Ovary (tissue), 9 donors: Measurements from ENCODE around the gene ZNF664. TPM values are rescaled to one million over a fixed set of nuclear protein-coding genes. Genes with fewer than 3 reads are reported as not detected.

ENCODE experiments used
- DNase-seq, 5 donors: peaks; one replicate each; pipeline ENCODE4 v3.0.0-alpha.2; 2019 to 2020
- H3K27ac ChIP-seq, 2 donors: fragments of 200-600 bp; one replicate each; pipeline versions ENCODE4 v1.5.1 to v1.8.0; 2019 to 2022
- H3K27me3 ChIP-seq: fragments of 200-600 bp; one replicate; pipeline ENCODE4 v1.8.0; 2022
- H3K36me3 ChIP-seq: fragments of 200-600 bp; sonication (generic); one replicate; pipeline ENCODE4 v1.5.1; 2019
- H3K4me1 ChIP-seq: one replicate; pipeline ENCODE4 v1.8.1; 2013; ENCODE audit warnings: mild to moderate bottlenecking, moderate library complexity; ENCODE audit not compliant: insufficient read depth
- H3K4me3 ChIP-seq: fragments of 200-600 bp; sonication (generic); one replicate; pipeline ENCODE4 v1.5.1; 2017
- H3K9me3 ChIP-seq, 2 donors: fragments of 200-600 bp in 1 of 2; sonication (generic) in 1 of 2; one replicate each; pipeline versions ENCODE4 v1.5.1 to v1.8.1; 2013 to 2019; ENCODE audit warnings: mild to moderate bottlenecking in 1 of 2, moderate library complexity in 1 of 2
- EP300 ChIP-seq: sonication (generic); formaldehyde crosslinking; IDR thresholded peaks from one replicate; pipeline ENCODE4 v1.6.1; 2017; ENCODE audit warnings: antibody characterized with exemption
- POLR2A ChIP-seq: fragments of 450-650 bp; IDR thresholded peaks from one replicate; pipeline ENCODE4 v1.6.1; 2017; ENCODE audit warnings: antibody characterized with exemption, mild to moderate bottlenecking, moderate library complexity
- WGBS, 3 donors: extraction: QIAGEN DNeasy Blood & Tissue Kit in 1 of 3; methylation state at CpG; one replicate each; pipeline versions ENCODE4 v1.1.5 to v1.1.7; 2013 to 2017; 5-methylcytosine and 5-hydroxymethylcytosine counted together
- intact Hi-C, 4 donors: fragments of 100-400 bp; cut with DNase I; formaldehyde crosslinking; loops; one replicate each; pipeline versions ENCODE4 v1.11.0 to v1.15.1; 2022 to 2023
- polyA plus RNA-seq, 2 donors: library from polyadenylated mRNA; stranded (reverse); fragments of 200-250 nt in 1 of 2; fragments of 350-450 nt in 1 of 2; fragmentation: Illumina TruSeq in 1 of 2; extraction: RNeasy Lipid Tissue Mini Kit (QIAGEN cat#74804) in 1 of 2; gene quantifications; one replicate each; pipeline ENCODE4 v1.2.3, GENCODE V29; 2013 to 2014
- total RNA-seq, 7 donors: library from RNA; depleted of rRNA in 2 of 7; stranded (reverse); fragments of >200 nt in 2 of 7; fragmentation: NEBNext Ultra II Directional in 3 of 7; extraction: Animal tissue kit (Norgen Biotek cat#: 25700) in 3 of 7; gene quantifications; one replicate each; pipeline versions ENCODE4 v1.1.0 to v1.2.4, GENCODE V29; 2016 to 2023
- TF ChIP-seq, protein P1 (sequence below), 3 donors: fragments of 450-650 bp in 2 of 3; fragments of 200-600 bp in 1 of 3; IDR thresholded peaks; one replicate each; pipeline versions ENCODE4 v1.5.1 to v1.8.0; 2016 to 2022; ENCODE audit warnings: antibody characterized with exemption in 3 of 3, mild to moderate bottlenecking in 1 of 3
- donor health status: DM: no; HTN: no; CAD: no; lungs with moderate emphysema.
- donor health status: DM: no; HTN: no; CAD: no.
- donor health status: Bipolar disorder and iron deficiency.
- donor health status: DM: yes; HTN: yes; CAD: no.
- donor health status: DM: no; HTN: no; CAD: no.
- donor health status: DM: yes; HTN: yes; CAD: no.

Gene ZNF664
- total and polyA plus RNA-seq, 9 donors: 33.5 to 74.7 (median 58.6) TPM

DNA sequence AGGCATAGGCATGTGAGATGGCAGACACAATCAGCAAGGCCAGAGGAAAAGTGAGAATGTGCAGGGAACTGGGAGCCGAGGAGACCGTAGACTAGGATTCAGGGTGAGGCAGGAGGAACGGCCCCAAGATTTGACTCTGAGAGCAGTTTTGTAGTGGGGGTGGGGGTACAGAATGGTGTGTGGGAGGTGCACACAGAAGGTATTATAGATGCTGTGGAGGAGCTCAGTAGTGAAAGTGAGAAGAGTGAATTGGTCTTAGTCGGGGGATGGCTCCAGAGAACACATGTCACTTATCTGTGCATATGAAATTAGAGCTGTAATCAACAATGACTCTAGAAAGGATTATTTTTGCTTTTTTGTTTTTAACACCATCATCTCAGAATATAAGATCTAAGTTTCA is 11.9 kb downstream of the ZNF664 start:
- Histone ChIP-seq H3K27me3 (no peaks in the 10 kb centered on the region), H3K4me3 (no peak overlapping the region), H3K4me1 (peaks cover 5% of the 10 kb centered on the region), H3K27ac (no peak overlapping the region), H3K9me3 (no peaks in the 10 kb centered on the region), H3K36me3 (no peaks in the 10 kb centered on the region)
- intact Hi-C loops: loop anchor here in 1 of 4 donors (10.0 kb wide), 1 partner anchor 80 kb away; no protein-coding TSS in a partner anchor
- DNase-seq: no peak
- TF ChIP-seq, protein P1, sequence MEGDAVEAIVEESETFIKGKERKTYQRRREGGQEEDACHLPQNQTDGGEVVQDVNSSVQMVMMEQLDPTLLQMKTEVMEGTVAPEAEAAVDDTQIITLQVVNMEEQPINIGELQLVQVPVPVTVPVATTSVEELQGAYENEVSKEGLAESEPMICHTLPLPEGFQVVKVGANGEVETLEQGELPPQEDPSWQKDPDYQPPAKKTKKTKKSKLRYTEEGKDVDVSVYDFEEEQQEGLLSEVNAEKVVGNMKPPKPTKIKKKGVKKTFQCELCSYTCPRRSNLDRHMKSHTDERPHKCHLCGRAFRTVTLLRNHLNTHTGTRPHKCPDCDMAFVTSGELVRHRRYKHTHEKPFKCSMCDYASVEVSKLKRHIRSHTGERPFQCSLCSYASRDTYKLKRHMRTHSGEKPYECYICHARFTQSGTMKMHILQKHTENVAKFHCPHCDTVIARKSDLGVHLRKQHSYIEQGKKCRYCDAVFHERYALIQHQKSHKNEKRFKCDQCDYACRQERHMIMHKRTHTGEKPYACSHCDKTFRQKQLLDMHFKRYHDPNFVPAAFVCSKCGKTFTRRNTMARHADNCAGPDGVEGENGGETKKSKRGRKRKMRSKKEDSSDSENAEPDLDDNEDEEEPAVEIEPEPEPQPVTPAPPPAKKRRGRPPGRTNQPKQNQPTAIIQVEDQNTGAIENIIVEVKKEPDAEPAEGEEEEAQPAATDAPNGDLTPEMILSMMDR (IDR thresholded peaks at IDR 0.05): no peak
- TF ChIP-seq EP300: no peak
- TF ChIP-seq POLR2A: no peak
- WGBS, 3 donors: 71 to 80% (median 73%) methylated on average over 4 of the region's 4 CpGs

- Histone ChIP-seq H3K36me3 (no peaks in the 10 kb centered on the region), H3K4me1 (peaks cover 5% of the 10 kb centered on the region), H3K27ac (no peak overlapping the region), H3K4me3 (no peak overlapping the region), H3K9me3 (no peaks in the 10 kb centered on the region), H3K27me3 (no peaks in the 10 kb centered on the region)
- intact Hi-C loops: loop anchor here in 1 of 4 donors (10.0 kb wide), 1 partner anchor 82 kb away; no protein-coding TSS in a partner anchor
- DNase-seq: no peak
- WGBS, 3 donors: 76 to 88% (median 88%) methylated on average over 3 of the region's 3 CpGs
- TF ChIP-seq, protein P1 (IDR thresholded peaks at IDR 0.05): no peak
- TF ChIP-seq POLR2A (no peak), EP300 (no peak)
Measured at GRCh38 chr12:123986374-123986965, 13.5 kb downstream of the ZNF664 start.

- H3K27ac ChIP-seq: no peak overlapping the region
- H3K4me3 ChIP-seq: no peak overlapping the region
- TF ChIP-seq, protein P1 (IDR thresholded peaks at IDR 0.05): no peak
- TF ChIP-seq POLR2A (no peak), EP300 (no peak)
- no peaks in the 10 kb centered on the region for H3K9me3 ChIP-seq
- 87 to 94% (median 87%) methylated on average over 2 of the region's 2 CpGs for WGBS, 3 donors
- no peak for DNase-seq
- peaks cover 5% of the 10 kb centered on the region for H3K4me1 ChIP-seq
- no peaks in the 10 kb centered on the region for H3K27me3 ChIP-seq
- H3K36me3 ChIP-seq: no peaks in the 10 kb centered on the region
- intact Hi-C loops: loop anchor here in 1 of 4 donors (10.0 kb wide), 1 partner anchor 82 kb away; no protein-coding TSS in a partner anchor
Measured at GRCh38 chr12:123987022-123987421, 14.0 kb downstream of the ZNF664 start.

DNA sequence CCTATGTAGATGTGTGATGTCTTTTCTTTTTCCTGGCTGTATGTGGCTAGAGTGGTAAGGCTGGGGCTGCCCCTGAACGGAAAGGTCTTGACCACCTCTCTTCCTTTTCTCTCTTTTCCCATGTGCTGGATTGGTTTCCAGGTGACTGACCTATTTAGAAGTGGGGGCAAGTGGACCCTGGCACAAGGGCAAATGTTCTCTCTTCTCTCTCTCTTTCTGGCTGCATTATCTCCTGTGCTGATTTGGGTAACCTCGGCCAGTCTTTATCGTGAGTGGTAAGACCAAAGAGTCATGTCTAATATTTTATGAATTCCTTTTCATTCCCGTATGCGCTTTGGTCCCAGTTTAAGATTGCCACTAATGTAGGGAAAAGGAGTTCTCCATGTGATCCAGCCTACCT is 16.2 kb downstream of the ZNF664 start:
- no peak overlapping the region for H3K27ac ChIP-seq
- no peaks in the 10 kb centered on the region for H3K36me3 ChIP-seq
- no peaks in the 10 kb centered on the region for H3K4me1 ChIP-seq
- DNase-seq: no peak
- no peaks in the 10 kb centered on the region for H3K9me3 ChIP-seq
- H3K4me3 ChIP-seq: no peak overlapping the region
- no peak for TF ChIP-seq EP300
- no peak for TF ChIP-seq POLR2A
- TF ChIP-seq, protein P1 (IDR thresholded peaks at IDR 0.05): no peak
- intact Hi-C loops: loop anchor here in 1 of 4 donors (10.0 kb wide), 1 partner anchor 84 kb away; no protein-coding TSS in a partner anchor
- WGBS, 3 donors: 88 to 94% (median 91%) methylated on average over 5 of the region's 5 CpGs
- H3K27me3 ChIP-seq: no peaks in the 10 kb centered on the region
